Keratinocyte (primary cell): ENCODE results near the gene BTBD1. TPM values are rescaled to one million over a fixed set of nuclear protein-coding genes. Genes with fewer than 3 reads are reported as not detected.
"Not testable (repeated sequence)": the region's sequence is repeated elsewhere in the genome, so short reads cannot be mapped to it uniquely, and the experiment has no call there.

Experiments used
- DNase-seq: peaks from one replicate; pipeline ENCODE4 v3.0.0-alpha.2; 2011; ENCODE audit warnings: low read depth, missing footprints, low spot score
- FAIRE-seq: peaks from 2 replicates; lab custom pipeline; 2011; peaks lifted over from hg19 to GRCh38; lab: Jason Lieb, UNC
- H2AFZ ChIP-seq: 2 replicates; pipeline ENCODE4 v1.6.0; 2012; ENCODE audit warnings: low read length, control low read depth, inconsistent platforms; ENCODE audit not compliant: control insufficient read depth
- H3K27ac ChIP-seq: 2 replicates; pipeline ENCODE4 v1.5.1; 2011; ENCODE audit warnings: low read length; ENCODE audit not compliant: control insufficient read depth, insufficient read depth
- H3K27me3 ChIP-seq: 3 replicates; pipeline ENCODE4 v1.6.0; 2011; ENCODE audit warnings: low read length; ENCODE audit not compliant: control insufficient read depth, insufficient read depth; ENCODE audit errors: extremely low read depth
- H3K36me3 ChIP-seq, 2 experiments: 2 replicates in 1 of 2; 3 replicates in 1 of 2; pipeline ENCODE4 v1.5.1; 2011; ENCODE audit warnings: low read length in 2 of 2, mild to moderate bottlenecking in 1 of 2; ENCODE audit not compliant: control insufficient read depth in 2 of 2, insufficient read depth in 2 of 2; ENCODE audit errors: extremely low read depth in 1 of 2
- H3K4me1 ChIP-seq: 3 replicates; pipeline ENCODE4 v1.5.1; 2011; ENCODE audit warnings: low read length; ENCODE audit not compliant: control insufficient read depth, insufficient read depth; ENCODE audit errors: extremely low read depth
- H3K4me2 ChIP-seq: 3 replicates; pipeline ENCODE4 v1.6.0; 2011; ENCODE audit warnings: low read depth, low read length; ENCODE audit not compliant: control insufficient read depth, insufficient read depth; ENCODE audit errors: extremely low read depth
- H3K4me3 ChIP-seq, 3 experiments: fragments of 200-600 bp in 1 of 3; sonication (generic) in 1 of 3; 2 replicates in 2 of 3; 3 replicates in 1 of 3; pipeline ENCODE4 v1.5.1; 2011 to 2016; ENCODE audit warnings: low read length in 3 of 3, mild to moderate bottlenecking in 3 of 3, control low read depth in 2 of 3, inconsistent platforms in 1 of 3, low read depth in 1 of 3, mixed read lengths in 1 of 3, mixed run types in 1 of 3, moderate library complexity in 1 of 3; ENCODE audit not compliant: control insufficient read depth in 2 of 3, insufficient read depth in 2 of 3; ENCODE audit errors: extremely low read depth in 1 of 3
- H3K79me2 ChIP-seq: 2 replicates; pipeline ENCODE4 v1.6.0; 2012; ENCODE audit warnings: low read length; ENCODE audit not compliant: control insufficient read depth, insufficient read depth
- H3K9ac ChIP-seq: 3 replicates; pipeline ENCODE4 v1.6.0; 2011; ENCODE audit warnings: low read length; ENCODE audit not compliant: control insufficient read depth, insufficient read depth; ENCODE audit errors: extremely low read depth
- H3K9me1 ChIP-seq: 3 replicates; pipeline ENCODE4 v1.6.0; 2011; ENCODE audit warnings: low read length; ENCODE audit not compliant: control insufficient read depth, insufficient read depth; ENCODE audit errors: extremely low read depth
- H3K9me3 ChIP-seq: 2 replicates; pipeline ENCODE4 v1.5.1; 2012; ENCODE audit warnings: low read depth, low read length; ENCODE audit not compliant: control insufficient read depth
- H4K20me1 ChIP-seq: 3 replicates; pipeline ENCODE4 v1.6.0; 2011; ENCODE audit warnings: low read length; ENCODE audit not compliant: control insufficient read depth, insufficient read depth; ENCODE audit errors: extremely low read depth
- CTCF ChIP-seq, 3 experiments: IDR thresholded peaks in 1 of 3; conservative IDR thresholded peaks in 1 of 3; optimal IDR thresholded peaks in 1 of 3; 2 replicates in 2 of 3; 3 replicates in 1 of 3; pipeline versions ENCODE3 to v1.5.1; 2011; ENCODE audit warnings: low read length in 3 of 3, mild to moderate bottlenecking in 3 of 3, moderate library complexity in 2 of 3, control low read depth in 1 of 3, inconsistent platforms in 1 of 3; ENCODE audit not compliant: insufficient read depth in 2 of 3; ENCODE audit errors: extremely low read depth in 1 of 3
- EZH2 ChIP-seq: IDR thresholded peaks from one replicate; pipeline ENCODE4 v1.6.1; 2012; ENCODE audit warnings: inconsistent platforms, mild to moderate bottlenecking, low read length, moderate library complexity
- dilution Hi-C: fragments of 300-500 bp; cut with MboI; formaldehyde crosslinking; loops from one replicate; pipeline ENCODE4 v1.7.0; 2020; ENCODE audit warnings: low sequenced_read_pairs; ENCODE audit not compliant: extremely low pct_ligation_motif_present
- polyA plus RNA-seq, 5 experiments: library from polyadenylated mRNA; depleted of rRNA in 3 of 5; stranded (reverse) in 3 of 5; stranded (forward) in 1 of 5; unstranded in 1 of 5; fragments of >200 nt; gene quantifications; 1 replicate in 1 of 5; 2 replicates in 3 of 5; 3 replicates in 1 of 5; pipeline versions ENCODE4 v1.2.1 to v1.2.3, GENCODE V29; 2011 to 2012; ENCODE audit warnings: missing spikeins in 2 of 5, low read depth in 1 of 5, low replicate concordance in 1 of 5

The BTBD1 gene
- polyA plus RNA-seq, 1 donor (not counting 4 experiments of a cell fraction or from before 2014, with no cell fraction given): 70.5 TPM

- dilution Hi-C loops: no loop called here
- Histone ChIP-seq H3K9me1 (no peaks in the 10 kb centered on the region), H4K20me1 (no peaks in the 10 kb centered on the region), H2AFZ (no peak overlapping the region), H3K36me3 (no peaks in the 10 kb centered on the region), H3K27me3 (peaks cover 12% of the 10 kb centered on the region), H3K4me1 (no peaks in the 10 kb centered on the region), H3K9me3 (no peaks in the 10 kb centered on the region), H3K4me3 (no peak overlapping the region), H3K9ac (no peak overlapping the region), H3K79me2 (no peaks in the 10 kb centered on the region), H3K27ac (no peak overlapping the region), H3K4me2 (no peak overlapping the region)
- DNase-seq (no peak), FAIRE-seq (no peak)
- TF ChIP-seq CTCF (optimal IDR thresholded peaks at IDR 0.05 in 1 of 3, IDR thresholded peaks at IDR 0.05 in 1 of 3, conservative IDR thresholded peaks at IDR 0.05 in 1 of 3; ENCODE audit: extremely low read depth in 1 of 3, insufficient read depth in 2 of 3, low read length in 3 of 3): no peak
- no peak for TF ChIP-seq EZH2
Observed at GRCh38 chr15:83078712-83079111, 11.7 kb upstream of the BTBD1 start.

- Histone ChIP-seq H3K27ac (no peak overlapping the region), H4K20me1 (no peaks in the 10 kb centered on the region), H3K4me3 (no peak overlapping the region), H3K9me3 (peaks cover 2% of the 10 kb centered on the region), H3K36me3 (no peaks in the 10 kb centered on the region), H3K4me2 (no peak overlapping the region), H3K9ac (no peak overlapping the region), H3K79me2 (no peaks in the 10 kb centered on the region), H3K4me1 (no peaks in the 10 kb centered on the region), H2AFZ (no peak overlapping the region), H3K9me1 (no peaks in the 10 kb centered on the region), H3K27me3 (peaks cover 12% of the 10 kb centered on the region)
- no peak for DNase-seq
- TF ChIP-seq CTCF (optimal IDR thresholded peaks at IDR 0.05 in 1 of 3, IDR thresholded peaks at IDR 0.05 in 1 of 3, conservative IDR thresholded peaks at IDR 0.05 in 1 of 3; ENCODE audit: extremely low read depth in 1 of 3, insufficient read depth in 2 of 3, low read length in 3 of 3) (no peak), EZH2 (no peak)
- no peak for FAIRE-seq
- dilution Hi-C loops: no loop called here
Observed at GRCh38 chr15:83077491-83078230, 10.6 kb upstream of the BTBD1 start.

- H4K20me1 ChIP-seq, H3K27ac ChIP-seq, FAIRE-seq, H3K36me3 ChIP-seq, H3K27me3 ChIP-seq, H3K4me2 ChIP-seq, H3K9me1 ChIP-seq, H3K9me3 ChIP-seq, H3K4me3 ChIP-seq, H2AFZ ChIP-seq, dilution Hi-C loops, DNase-seq, H3K9ac ChIP-seq: not testable (repeated sequence)
- Histone ChIP-seq H3K79me2 (peaks cover 25% of the 10 kb centered on the region), H3K4me1 (peaks cover 19% of the 10 kb centered on the region)
Observed at GRCh38 chr15:83069211-83069642, 2.2 kb upstream of the BTBD1 start.
